Mesothelial cell of epicardium (in vitro differentiated cells): ENCODE results near the gene RNF19B. TPM values are rescaled to one million over a fixed set of nuclear protein-coding genes. Genes with fewer than 3 reads are reported as not detected.

ENCODE experiments used
- DNase-seq, 2 experiments: peaks; one replicate each; pipeline ENCODE4 v3.0.0; 2021; ENCODE audit warnings: low spot score in 2 of 2; ENCODE audit not compliant: unreplicated experiment in 2 of 2
- H3K27ac Mint-ChIP-seq: 2 replicates; pipeline ENCODE4 v1.8.0; 2021; ENCODE audit warnings: mixed read lengths
- H3K27me3 Mint-ChIP-seq: 2 replicates; pipeline ENCODE4 v1.8.0; 2021; ENCODE audit warnings: low read depth, mixed read lengths
- H3K36me3 Mint-ChIP-seq: 2 replicates; pipeline ENCODE4 v1.8.0; 2021; ENCODE audit warnings: mixed read lengths
- H3K4me1 Mint-ChIP-seq: 2 replicates; pipeline ENCODE4 v1.8.0; 2021; ENCODE audit warnings: mixed read lengths
- H3K4me3 Mint-ChIP-seq: 2 replicates; pipeline ENCODE4 v1.8.0; 2021; ENCODE audit warnings: mild to moderate bottlenecking, moderate library complexity, mixed read lengths
- H3K9me3 Mint-ChIP-seq: 2 replicates; pipeline ENCODE4 v1.8.0; 2021; ENCODE audit warnings: mixed read lengths
- CTCF ChIP-seq: fragments of 200-600 bp; sonication (generic); IDR thresholded peaks from one replicate; pipeline ENCODE4 v1.5.0; 2021; ENCODE audit warnings: antibody characterized with exemption; ENCODE audit not compliant: unreplicated experiment
- total RNA-seq: library from RNA; stranded (reverse); gene quantifications from 3 replicates; pipeline ENCODE4 v1.2.1, GENCODE V29; 2021

The RNF19B gene
- total RNA-seq, 1 donor from 2014 or later = 15.5 TPM

GRCh38 chr1:32892368-32893197, 72.0 kb downstream of the RNF19B start:
- Mint-ChIP-seq H3K4me3 (peak overlapping the region; percentile 82), H3K4me1 (peaks cover 26% of the 10 kb centered on the region), H3K27ac (peak overlapping the region; percentile 42), H3K36me3 (no peaks in the 10 kb centered on the region), H3K9me3 (no peaks in the 10 kb centered on the region), H3K27me3 (peaks cover 9% of the 10 kb centered on the region)
- TF ChIP-seq CTCF = peak; percentile 91
- DNase-seq = peak; percentile 61 to 76

GRCh38 chr1:32891630-32892029, 73.0 kb downstream of the RNF19B start:
- H3K9me3 Mint-ChIP-seq = no peaks in the 10 kb centered on the region
- no peaks in the 10 kb centered on the region for H3K36me3 Mint-ChIP-seq
- peaks cover 22% of the 10 kb centered on the region for H3K4me1 Mint-ChIP-seq
- peaks cover 18% of the 10 kb centered on the region for H3K27me3 Mint-ChIP-seq
- H3K4me3 Mint-ChIP-seq = peak overlapping the region; percentile 53
- H3K27ac Mint-ChIP-seq = no peak overlapping the region
- DNase-seq = no peak
- TF ChIP-seq CTCF = no peak

GRCh38 chr1:32891241-32891570, 73.4 kb downstream of the RNF19B start:
- Mint-ChIP-seq H3K36me3 (no peaks in the 10 kb centered on the region), H3K4me1 (peaks cover 22% of the 10 kb centered on the region), H3K27ac (no peak overlapping the region), H3K4me3 (peak overlapping the region; percentile 45), H3K27me3 (peaks cover 20% of the 10 kb centered on the region), H3K9me3 (no peaks in the 10 kb centered on the region)
- no peak for TF ChIP-seq CTCF
- no peak for DNase-seq

GRCh38 chr1:32890516-32891240, 73.9 kb downstream of the RNF19B start:
- Mint-ChIP-seq H3K27ac (no peak overlapping the region), H3K4me3 (no peak overlapping the region), H3K36me3 (no peaks in the 10 kb centered on the region), H3K4me1 (peaks cover 22% of the 10 kb centered on the region), H3K27me3 (peaks cover 22% of the 10 kb centered on the region), H3K9me3 (no peaks in the 10 kb centered on the region)
- no peak for TF ChIP-seq CTCF
- DNase-seq = no peak

- TF ChIP-seq CTCF = no peak
- H3K9me3 Mint-ChIP-seq = no peaks in the 10 kb centered on the region
- no peak for DNase-seq
- H3K36me3 Mint-ChIP-seq = no peaks in the 10 kb centered on the region
- H3K27ac Mint-ChIP-seq = no peak overlapping the region
- H3K4me1 Mint-ChIP-seq = peaks cover 27% of the 10 kb centered on the region
- peaks cover 31% of the 10 kb centered on the region for H3K27me3 Mint-ChIP-seq
- H3K4me3 Mint-ChIP-seq = no peak overlapping the region
Observed at GRCh38 chr1:32889731-32890278, 74.8 kb downstream of the RNF19B start.
